ENCODE data around the gene FAF1.
"Not testable (repeated sequence)": the region's sequence is repeated elsewhere in the genome, so short reads cannot be mapped to it uniquely, and the experiment has no call there.

- not testable (repeated sequence) for TF ChIP-seq POLR2A (IDR thresholded peaks at IDR 0.05); CTCF (IDR thresholded peaks at IDR 0.05 in 4 of 5, conservative IDR thresholded peaks at IDR 0.05 in 1 of 5)
These were observed 72.5 kb downstream of the FAF1 start for GRCh38 chr1:50887555-50887954.
